ENCODE results near the gene FXYD1.

- TF ChIP-seq POLR2AphosphoS5 (IDR thresholded peaks at IDR 0.05; ENCODE audit: low read depth, low read length) = no peak
- TF ChIP-seq TAF1 (IDR thresholded peaks at IDR 0.05; ENCODE audit: borderline replicate concordance, low read depth, low read length) = no peak
Observed at GRCh38 chr19:35118268-35119020, 20.2 kb upstream of the FXYD1 start.

Measured in GM12892 (cell line).